Adipocyte (in vitro differentiated cells): ENCODE results near the gene DACH1.

Source experiments
- DNase-seq: peaks from one replicate; pipeline ENCODE4 v3.0.0-alpha.2; 2015; ENCODE audit warnings: low read depth
- H3K27me3 ChIP-seq: replicated peaks from 2 replicates; pipeline ENCODE4 v1.7.0; 2013; ENCODE audit warnings: mild to moderate bottlenecking, low read length, moderate library complexity; ENCODE audit not compliant: control insufficient read depth, insufficient read depth
- H3K36me3 ChIP-seq: 2 replicates; pipeline ENCODE4 v1.7.0; 2013; ENCODE audit warnings: low read length, mild to moderate bottlenecking, moderate library complexity; ENCODE audit not compliant: control insufficient read depth, insufficient read depth, severe bottlenecking
- H3K4me1 ChIP-seq: 2 replicates; pipeline ENCODE4 v1.7.0; 2013; ENCODE audit warnings: mild to moderate bottlenecking, low read length, moderate library complexity; ENCODE audit not compliant: control insufficient read depth, insufficient read depth
- H3K4me3 ChIP-seq: 2 replicates; pipeline ENCODE4 v1.7.0; 2013; ENCODE audit warnings: mild to moderate bottlenecking, low read length, moderate library complexity
- H3K9ac ChIP-seq: 2 replicates; pipeline ENCODE4 v1.7.0; 2013; ENCODE audit warnings: mild to moderate bottlenecking, low read length, moderate library complexity
- H3K9me3 ChIP-seq: 2 replicates; pipeline ENCODE4 v1.7.0; 2013; ENCODE audit warnings: mild to moderate bottlenecking, low read length, moderate library complexity; ENCODE audit not compliant: control insufficient read depth

DACH1 gene

DNA sequence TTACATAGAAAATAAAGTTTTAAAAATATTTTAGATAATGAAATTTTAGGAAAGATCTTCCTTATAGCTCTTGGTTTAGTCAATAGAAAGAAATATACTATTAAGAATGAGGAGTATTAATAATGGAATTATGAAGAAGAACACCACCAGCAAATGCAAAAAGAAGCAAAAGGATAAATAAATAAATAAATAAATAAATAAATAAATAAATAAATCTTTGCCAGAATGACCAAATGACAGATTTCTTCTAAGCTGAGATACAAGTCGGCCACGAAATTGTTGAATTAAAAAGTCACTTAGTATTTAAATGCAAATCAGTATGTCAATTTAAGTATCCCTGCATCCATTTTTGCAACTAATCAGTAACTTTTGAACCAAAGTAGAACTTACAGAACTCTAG lies 95.9 kb downstream of the DACH1 start:
- no peak for DNase-seq
- Histone ChIP-seq H3K9ac (no peak overlapping the region), H3K9me3 (no peaks in the 10 kb centered on the region), H3K4me1 (no peaks in the 10 kb centered on the region), H3K4me3 (no peak overlapping the region), H3K36me3 (no peaks in the 10 kb centered on the region), H3K27me3 (no peaks in the 10 kb centered on the region)

DNA sequence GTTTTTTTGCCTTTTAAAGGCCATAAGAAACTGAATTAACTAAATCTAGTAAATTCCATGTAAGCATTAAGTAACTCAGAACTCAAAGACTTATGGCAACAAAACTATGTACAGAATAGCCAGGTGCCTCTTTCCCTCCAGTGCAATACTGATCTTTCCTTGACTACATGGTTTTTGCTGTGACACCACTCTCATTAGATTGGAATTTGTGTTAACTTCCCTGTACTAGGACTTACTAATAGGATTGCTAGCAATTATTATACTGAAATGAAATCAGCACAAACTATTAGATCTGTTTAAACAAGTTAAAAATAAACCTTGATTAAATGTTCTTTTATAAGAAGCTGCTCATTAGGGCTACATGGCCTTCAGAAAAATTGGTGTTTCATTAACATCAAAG lies 96.3 kb downstream of the DACH1 start:
- Histone ChIP-seq H3K4me3 (no peak overlapping the region), H3K4me1 (no peaks in the 10 kb centered on the region), H3K9me3 (no peaks in the 10 kb centered on the region), H3K27me3 (no peaks in the 10 kb centered on the region), H3K36me3 (no peaks in the 10 kb centered on the region), H3K9ac (no peak overlapping the region)
- no peak for DNase-seq

DNA sequence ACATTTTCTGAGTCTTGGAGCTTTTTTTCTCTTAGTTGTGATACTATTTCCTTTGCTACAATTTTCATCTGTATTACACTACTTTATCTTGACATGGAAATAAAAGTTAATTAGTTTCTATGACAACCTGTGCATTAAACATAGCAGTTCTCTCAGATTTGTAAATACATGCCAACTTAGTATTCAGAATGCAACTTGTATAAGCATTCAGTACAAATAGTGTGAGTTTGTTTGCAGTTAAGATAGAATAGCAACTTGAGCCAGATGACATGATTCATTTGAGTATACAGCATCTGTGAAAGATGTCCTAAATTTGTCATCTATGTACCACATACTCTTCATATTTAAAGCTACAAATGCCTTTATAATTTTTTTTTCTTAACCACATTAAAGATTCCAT lies 98.1 kb downstream of the DACH1 start:
- DNase-seq = no peak
- Histone ChIP-seq H3K9me3 (no peaks in the 10 kb centered on the region), H3K4me3 (no peak overlapping the region), H3K9ac (no peak overlapping the region), H3K36me3 (no peaks in the 10 kb centered on the region), H3K27me3 (no peaks in the 10 kb centered on the region), H3K4me1 (no peaks in the 10 kb centered on the region)

DNA sequence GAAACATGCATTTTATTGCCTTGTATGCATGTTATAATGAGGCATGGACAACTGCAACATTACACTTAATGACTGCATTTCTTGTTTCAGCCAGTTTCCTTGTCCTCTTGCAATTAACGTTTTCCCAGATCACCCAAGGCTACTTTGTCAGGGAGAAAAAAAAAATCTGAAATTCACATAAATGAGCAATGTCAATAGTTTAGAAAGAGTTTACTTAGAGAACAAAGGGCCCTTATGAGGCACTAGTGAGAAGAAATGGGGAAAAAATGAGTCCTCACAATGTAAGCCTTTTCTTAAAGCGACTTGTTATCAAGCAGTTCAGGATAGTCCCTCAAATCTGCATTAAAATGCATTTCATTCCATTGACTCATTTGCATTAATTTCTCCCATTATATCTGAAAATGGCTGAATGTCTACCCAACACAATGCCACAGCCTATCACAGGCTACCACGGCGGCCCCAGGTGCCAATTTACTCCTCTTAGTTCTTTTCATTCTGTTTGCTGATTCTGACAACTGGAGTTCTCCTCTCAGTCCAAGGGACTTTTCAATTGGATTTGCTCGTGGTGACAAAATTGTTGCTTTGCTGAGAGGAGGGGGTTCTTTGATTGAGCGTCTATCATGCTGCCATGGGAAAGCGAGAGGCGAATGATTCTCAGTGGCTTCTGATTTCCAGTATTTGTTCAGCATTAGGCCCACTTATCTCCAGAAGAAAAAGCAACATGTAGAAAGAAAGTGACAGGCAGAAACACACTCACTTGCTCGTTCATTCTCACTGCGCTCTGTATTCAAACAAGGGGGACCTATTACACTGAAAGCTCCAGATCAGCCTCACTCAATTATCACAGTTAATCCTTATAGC lies 107.1 kb downstream of the DACH1 start:
- H3K36me3 ChIP-seq = no peaks in the 10 kb centered on the region
- no peaks in the 10 kb centered on the region for H3K27me3 ChIP-seq
- H3K9me3 ChIP-seq = no peaks in the 10 kb centered on the region
- no peak for DNase-seq
- peaks cover 6% of the 10 kb centered on the region for H3K4me1 ChIP-seq
- no peak overlapping the region for H3K9ac ChIP-seq
- H3K4me3 ChIP-seq = no peak overlapping the region

DNA sequence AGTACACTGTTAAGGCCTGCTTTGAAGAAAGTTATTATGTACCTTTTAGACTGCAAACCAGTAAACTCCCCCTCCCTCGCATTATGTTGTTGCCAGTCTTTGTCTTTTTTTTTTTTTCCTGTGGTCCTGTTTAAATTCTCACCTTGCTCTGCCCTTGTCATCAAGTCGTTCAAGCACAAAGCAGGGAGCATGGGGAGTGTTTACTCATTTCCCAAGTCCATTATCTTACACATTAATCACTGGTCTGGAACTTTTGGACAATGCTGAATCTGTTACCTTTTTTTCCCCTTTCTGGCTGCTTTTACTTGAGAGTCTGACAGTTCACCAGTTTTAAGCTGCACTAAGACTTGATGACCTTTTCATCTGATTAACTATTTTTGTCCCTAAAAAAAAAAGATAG lies 108.2 kb downstream of the DACH1 start:
- Histone ChIP-seq H3K9me3 (no peaks in the 10 kb centered on the region), H3K4me3 (no peak overlapping the region), H3K36me3 (no peaks in the 10 kb centered on the region), H3K4me1 (peaks cover 15% of the 10 kb centered on the region), H3K27me3 (no peaks in the 10 kb centered on the region), H3K9ac (no peak overlapping the region)
- no peak for DNase-seq

DNA sequence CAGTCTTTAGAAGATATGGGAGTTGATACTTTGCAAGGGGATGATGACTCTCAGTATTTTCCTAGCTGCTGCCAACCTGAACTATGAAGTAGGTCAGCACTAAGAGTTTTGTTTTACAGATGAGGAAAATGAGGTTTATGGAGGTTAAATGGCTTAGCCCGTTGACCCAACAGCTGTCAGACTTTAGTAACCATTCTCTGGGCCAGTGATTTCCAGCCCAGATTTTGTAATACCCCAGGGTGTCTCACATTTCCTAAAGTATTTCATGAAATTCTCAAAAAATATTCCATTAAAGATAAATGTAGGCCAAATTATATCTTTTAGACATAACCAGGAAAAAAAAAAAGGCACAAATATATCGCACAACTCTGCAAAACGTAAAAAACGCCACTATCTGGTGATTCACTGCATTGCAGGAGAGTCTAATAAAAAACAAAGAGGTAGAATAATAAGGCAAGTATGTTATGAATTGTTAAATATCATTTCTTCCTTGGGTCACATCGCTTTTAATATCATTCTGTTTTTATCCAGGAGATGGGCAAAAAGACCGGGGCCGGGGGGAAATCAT lies 112.5 kb downstream of the DACH1 start:
- no peaks in the 10 kb centered on the region for H3K9me3 ChIP-seq
- H3K4me3 ChIP-seq = no peak overlapping the region
- H3K4me1 ChIP-seq = peaks cover 18% of the 10 kb centered on the region
- no peaks in the 10 kb centered on the region for H3K27me3 ChIP-seq
- no peak overlapping the region for H3K9ac ChIP-seq
- no peak for DNase-seq
- no peaks in the 10 kb centered on the region for H3K36me3 ChIP-seq

DNA sequence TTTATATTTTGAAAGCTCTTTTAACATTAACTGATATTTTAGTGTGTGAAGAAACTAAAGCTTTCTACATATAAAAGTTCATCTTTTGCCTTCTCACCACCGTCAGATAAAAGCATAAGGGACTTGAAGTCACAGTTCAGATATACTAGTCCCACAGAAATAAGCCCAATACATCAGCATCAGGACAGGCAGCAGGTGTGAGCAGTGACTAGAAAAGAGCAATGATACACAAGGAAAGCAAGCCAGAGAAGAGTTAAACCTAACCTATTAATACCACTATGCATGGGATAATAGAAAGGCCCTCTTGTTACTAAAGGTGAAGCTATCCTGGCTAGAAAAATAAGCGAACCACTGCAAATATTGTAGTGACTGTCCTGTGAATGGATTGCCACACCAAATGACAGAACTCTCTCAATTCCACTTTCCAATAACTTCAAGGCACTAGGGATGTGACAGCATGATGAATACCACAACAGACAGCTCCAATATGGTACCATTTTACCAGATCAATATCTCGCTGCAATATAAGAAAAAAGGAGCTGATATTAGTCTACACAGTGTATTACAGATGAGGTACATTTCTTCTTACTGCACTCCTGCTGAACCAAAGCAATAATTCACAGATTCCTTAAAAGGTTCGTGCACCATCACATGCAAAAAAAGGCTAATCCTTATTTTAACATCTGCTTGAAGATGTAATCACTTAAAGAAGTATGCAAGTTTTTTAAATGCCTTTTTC lies 114.1 kb downstream of the DACH1 start:
- H3K4me3 ChIP-seq = no peak overlapping the region
- DNase-seq = no peak
- no peak overlapping the region for H3K9ac ChIP-seq
- no peaks in the 10 kb centered on the region for H3K27me3 ChIP-seq
- H3K9me3 ChIP-seq = no peaks in the 10 kb centered on the region
- H3K36me3 ChIP-seq = no peaks in the 10 kb centered on the region
- H3K4me1 ChIP-seq = peaks cover 18% of the 10 kb centered on the region

DNA sequence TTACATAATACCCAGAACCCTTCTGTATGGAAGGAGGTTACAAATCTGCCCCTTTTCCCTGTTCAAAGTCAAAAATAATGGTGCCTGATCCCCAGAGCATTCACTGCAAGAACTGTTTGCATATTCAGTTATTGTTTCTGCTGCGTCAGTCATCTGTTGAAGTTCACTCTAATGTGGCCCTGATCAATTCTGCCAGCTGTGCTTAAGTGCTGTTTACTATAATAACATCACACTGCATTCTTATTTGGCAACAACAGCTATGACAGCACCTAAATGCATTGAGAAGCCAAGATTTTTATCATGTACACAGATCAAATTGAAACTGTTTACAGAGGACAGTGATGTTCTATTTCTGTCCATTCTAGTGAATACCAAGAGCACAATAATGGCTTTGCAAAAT lies 115.9 kb downstream of the DACH1 start:
- DNase-seq = no peak
- H3K9me3 ChIP-seq = no peaks in the 10 kb centered on the region
- no peaks in the 10 kb centered on the region for H3K27me3 ChIP-seq
- no peaks in the 10 kb centered on the region for H3K36me3 ChIP-seq
- no peak overlapping the region for H3K4me3 ChIP-seq
- H3K4me1 ChIP-seq = peaks cover 18% of the 10 kb centered on the region
- no peak overlapping the region for H3K9ac ChIP-seq

DNA sequence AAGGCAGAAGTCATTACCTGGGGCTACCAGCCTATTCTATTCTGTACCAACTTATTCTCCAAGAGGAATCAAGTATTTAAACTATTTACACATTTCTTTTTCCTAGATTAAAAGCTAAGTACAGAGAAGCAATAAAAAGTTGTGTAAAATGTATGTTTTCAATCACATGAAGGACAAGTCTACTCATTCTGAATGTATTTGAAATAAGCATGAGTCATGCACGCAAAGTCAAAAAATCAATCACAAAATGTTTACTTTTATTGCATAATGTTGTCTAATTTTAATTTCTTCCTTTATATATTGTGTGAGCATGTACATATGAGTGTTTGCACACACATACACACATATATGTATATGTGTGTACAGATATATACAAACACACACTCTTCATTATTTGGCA lies 136.7 kb downstream of the DACH1 start:
- peaks cover 3% of the 10 kb centered on the region for H3K4me1 ChIP-seq

DNA sequence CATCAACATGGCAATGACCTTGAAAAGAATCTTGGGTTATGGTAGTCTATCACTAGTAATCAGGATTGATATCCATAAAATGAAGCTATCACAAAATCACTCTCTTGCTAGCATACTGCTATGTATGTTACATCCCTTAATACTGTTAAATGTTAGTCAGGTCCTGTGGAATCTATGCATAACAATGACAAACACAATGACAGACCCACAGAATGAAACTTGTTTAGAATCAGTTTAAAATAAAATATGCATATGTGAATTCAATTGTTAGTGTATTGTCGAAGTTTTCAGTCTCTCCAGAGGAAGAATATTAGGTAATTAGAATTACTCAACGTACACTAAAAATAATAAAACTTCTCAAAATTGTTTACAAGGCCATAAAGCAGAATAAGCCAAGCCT lies 137.6 kb downstream of the DACH1 start:
- no peaks in the 10 kb centered on the region for H3K9me3 ChIP-seq
- no peaks in the 10 kb centered on the region for H3K36me3 ChIP-seq
- H3K27me3 ChIP-seq = no peaks in the 10 kb centered on the region
- H3K9ac ChIP-seq = no peak overlapping the region
- no peak overlapping the region for H3K4me3 ChIP-seq
- peaks cover 3% of the 10 kb centered on the region for H3K4me1 ChIP-seq
- DNase-seq = no peak

More for the DNA sequence above, 136.7 kb downstream of the DACH1 start:
- H3K27me3 ChIP-seq = no peaks in the 10 kb centered on the region
- no peaks in the 10 kb centered on the region for H3K36me3 ChIP-seq
- DNase-seq = no peak
- H3K9me3 ChIP-seq = no peaks in the 10 kb centered on the region
- no peak overlapping the region for H3K9ac ChIP-seq
- H3K4me3 ChIP-seq = no peak overlapping the region

DNA sequence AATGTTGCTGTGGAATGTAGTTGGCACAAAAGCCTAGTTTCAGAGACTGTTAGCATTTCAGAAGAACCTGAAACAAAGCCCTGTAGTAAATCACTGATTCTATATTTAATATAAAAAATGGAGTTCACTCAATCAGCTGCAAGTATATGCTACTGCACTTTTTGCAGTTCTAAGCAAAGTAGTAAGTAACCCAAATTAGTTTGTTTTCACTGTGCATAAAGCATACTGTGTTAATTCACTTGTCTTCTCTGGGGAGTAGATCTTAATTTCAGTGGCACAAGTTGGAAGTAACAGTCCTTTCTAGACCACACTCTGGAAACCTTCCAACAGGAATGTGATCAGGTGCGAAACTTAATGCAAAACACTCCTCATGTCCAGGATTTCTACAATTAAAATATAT lies 139.3 kb downstream of the DACH1 start:
- Histone ChIP-seq H3K27me3 (no peaks in the 10 kb centered on the region), H3K9me3 (no peaks in the 10 kb centered on the region), H3K4me3 (no peak overlapping the region), H3K36me3 (no peaks in the 10 kb centered on the region), H3K9ac (no peak overlapping the region), H3K4me1 (peaks cover 3% of the 10 kb centered on the region)
- no peak for DNase-seq
